HepG2 (cell line): ENCODE results near the gene NOTO. TPM values are rescaled to one million over a fixed set of nuclear protein-coding genes. Genes with fewer than 3 reads are reported as not detected.

ENCODE experiments used
- ASH2L ChIP-seq: fragments of 300-600, 200-600 bp; sonication (generic); IDR thresholded peaks from 2 replicates; pipeline ENCODE4 v1.7.0; 2017; ENCODE audit warnings: low read depth, mild to moderate bottlenecking, moderate library complexity, mixed read lengths, low read length; ENCODE audit not compliant: insufficient read length
- BCLAF1 ChIP-seq: fragments of 450-650 bp; IDR thresholded peaks from 2 replicates; pipeline ENCODE4 v1.6.1; 2017; ENCODE audit warnings: mild to moderate bottlenecking
- GATAD2A ChIP-seq: IDR thresholded peaks from 2 replicates; pipeline ENCODE4 v1.6.1; 2016
- JUN ChIP-seq: sonication (generic); formaldehyde crosslinking; IDR thresholded peaks from 2 replicates; pipeline ENCODE4 v1.4.0; 2020; ENCODE audit warnings: mild to moderate bottlenecking, missing genetic modification reagents
- KDM3A ChIP-seq: IDR thresholded peaks from 2 replicates; pipeline ENCODE4 v1.6.1; 2018; ENCODE audit warnings: low read depth, missing compliant biosample characterization
- MBNL3 ChIP-seq: fragments of 250-450 bp; sonication (Bioruptor Pico); conservative IDR thresholded peaks from 2 replicates; pipeline ENCODE4 v1.8.0; 2022; ENCODE audit warnings: mild to moderate bottlenecking, inconsistent platforms
- MED1 ChIP-seq: sonication (generic); formaldehyde crosslinking; IDR thresholded peaks from 2 replicates; pipeline ENCODE4 v1.4.0; 2020; ENCODE audit warnings: missing genetic modification reagents
- MTF1 ChIP-seq: sonication (generic); formaldehyde crosslinking; IDR thresholded peaks from 2 replicates; pipeline ENCODE4 v1.5.0; 2020; ENCODE audit warnings: missing genetic modification reagents
- NR2C2 ChIP-seq: sonication (generic); formaldehyde crosslinking; IDR thresholded peaks from 2 replicates; pipeline ENCODE4 v1.4.0; 2020; ENCODE audit warnings: missing genetic modification reagents, mild to moderate bottlenecking, moderate library complexity, borderline replicate concordance
- PRPF4 ChIP-seq: fragments of 200-400 bp; formaldehyde crosslinking; IDR thresholded peaks from 2 replicates; pipeline ENCODE4 v1.6.1; 2016; ENCODE audit warnings: low read length, low read depth; ENCODE audit not compliant: poor library complexity, severe bottlenecking
- SMYD3 ChIP-seq: sonication (generic); formaldehyde crosslinking; IDR thresholded peaks from 2 replicates; pipeline ENCODE4 v1.8.1; 2023; ENCODE audit warnings: mild to moderate bottlenecking, missing genetic modification reagents
- SP2 ChIP-seq: sonication (generic); formaldehyde crosslinking; IDR thresholded peaks from 2 replicates; pipeline ENCODE4 v1.5.1; 2020; ENCODE audit warnings: mild to moderate bottlenecking, missing genetic modification reagents
- TBX3 ChIP-seq: fragments of 450-650 bp; IDR thresholded peaks from 2 replicates; pipeline ENCODE4 v1.6.1; 2017; ENCODE audit warnings: antibody characterized with exemption, mild to moderate bottlenecking, inconsistent platforms, borderline replicate concordance
- TRIM24 ChIP-seq: sonication (generic); formaldehyde crosslinking; IDR thresholded peaks from 2 replicates; pipeline ENCODE4 v1.8.0; 2022; ENCODE audit warnings: mild to moderate bottlenecking, missing genetic modification reagents
- ZBTB3 ChIP-seq: sonication (generic); formaldehyde crosslinking; IDR thresholded peaks from 2 replicates; pipeline ENCODE4 v1.4.0; 2020; ENCODE audit warnings: low read depth, mild to moderate bottlenecking, moderate library complexity, missing genetic modification reagents, borderline replicate concordance
- ZFP41 ChIP-seq: sonication (generic); formaldehyde crosslinking; IDR thresholded peaks from 2 replicates; pipeline ENCODE4 v1.4.0; 2020; ENCODE audit warnings: mild to moderate bottlenecking, missing genetic modification reagents, borderline replicate concordance
- ZHX2 ChIP-seq, 2 experiments: sonication (generic) in 1 of 2; formaldehyde crosslinking in 1 of 2; IDR thresholded peaks; 2 replicates each; pipeline versions ENCODE4 v1.6.1 to v1.9.0; 2014 to 2022; ENCODE audit warnings: antibody characterized with exemption in 1 of 2, borderline replicate concordance in 1 of 2, inconsistent platforms in 1 of 2, low read depth in 1 of 2, missing genetic modification reagents in 1 of 2
- ZNF768 ChIP-seq: sonication (generic); formaldehyde crosslinking; IDR thresholded peaks from 2 replicates; pipeline ENCODE4 v1.4.0; 2020; ENCODE audit warnings: missing genetic modification reagents
- ZSCAN20 ChIP-seq: sonication (generic); formaldehyde crosslinking; IDR thresholded peaks from 2 replicates; pipeline ENCODE4 v1.4.0; 2020; ENCODE audit warnings: missing genetic modification reagents, mild to moderate bottlenecking, borderline replicate concordance
- ZSCAN9 ChIP-seq: IDR thresholded peaks from 2 replicates; pipeline ENCODE4 v1.6.1; 2016; ENCODE audit warnings: borderline replicate concordance
- polyA plus RNA-seq, 8 experiments: library from polyadenylated mRNA; depleted of rRNA in 3 of 8; stranded (reverse) in 7 of 8; unstranded in 1 of 8; fragments of >200 nt; fragmentation: Illumina TruSeq in 4 of 8; extraction: Trizol in 4 of 8; gene quantifications; 2 replicates each; pipeline versions ENCODE4 v1.2.1 to v1.2.3, GENCODE V29; 2011 to 2016; ENCODE audit warnings: low read depth in 4 of 8, missing spikeins in 1 of 8, mixed read lengths in 1 of 8; ENCODE audit not compliant: insufficient read depth in 1 of 8
- total RNA-seq, 5 experiments: library from RNA; depleted of rRNA; stranded (reverse); fragments of >200 nt; fragmentation: Illumina TruSeq; extraction: Trizol; gene quantifications; 2 replicates each; pipeline ENCODE4 v1.2.3, GENCODE V29; 2016; ENCODE audit warnings: low read depth in 1 of 5

The NOTO gene
- total and polyA plus RNA-seq, 2 of the 13 experiments (the other 11 are each of a cell fraction or from before 2014, with no cell fraction given): not detected

GRCh38 chr2:73214120-73215035 lies 12.0 kb downstream of the NOTO start, which contains the start of gene SMYD5 (continued):
- TF ChIP-seq MBNL3 (CRISPR knock-in tag) (no peak), ZBTB3 (CRISPR knock-in tag) (no peak), ZSCAN9 (CRISPR knock-in tag) (peak; percentile 29; the same call in 1 of the 2 replicates), ZHX2 (IDR thresholded peaks at IDR 0.05; ENCODE audit: low read depth) (peak; percentile 11; the same call in 1 of the 2 replicates), ZHX2 (CRISPR knock-in tag; IDR thresholded peaks at IDR 0.05; ENCODE audit: borderline replicate concordance) (no peak; the same call in 1 of the 2 replicates), ASH2L (peak; percentile 95), BCLAF1 (no peak), MED1 (CRISPR knock-in tag) (no peak; the same call in 1 of the 2 replicates), TBX3 (no peak), NR2C2 (CRISPR knock-in tag) (peak; percentile 99), ZNF768 (CRISPR knock-in tag) (peak; percentile 68; the same call in 1 of the 2 replicates), ZFP41 (no peak), PRPF4 (no peak), SMYD3 (CRISPR knock-in tag) (no peak), JUN (CRISPR knock-in tag) (no peak; the same call in 1 of the 2 replicates), ZSCAN20 (CRISPR knock-in tag) (peak; percentile 78; the same call in 1 of the 2 replicates), GATAD2A (CRISPR knock-in tag) (peak; percentile 24; the same call in 1 of the 2 replicates), TRIM24 (no peak), KDM3A (CRISPR knock-in tag) (0 out of 2 replicates have a peak, but pooled peaks have one; percentile 62), MTF1 (CRISPR knock-in tag) (0 out of 2 replicates have a peak, but pooled peaks have one; percentile 15), SP2 (peak; percentile 53; the same call in 1 of the 2 replicates)
